HG03159 (cell line): ENCODE results near the gene ALOXE3.

ENCODE experiments used
- ATAC-seq: cut with Tn5 transposase; IDR thresholded peaks from one replicate; pipeline ENCODE4 v1.9.1; 2021; ENCODE audit warnings: mild to moderate bottlenecking, moderate library complexity; ENCODE audit not compliant: unreplicated experiment

Gene ALOXE3

DNA sequence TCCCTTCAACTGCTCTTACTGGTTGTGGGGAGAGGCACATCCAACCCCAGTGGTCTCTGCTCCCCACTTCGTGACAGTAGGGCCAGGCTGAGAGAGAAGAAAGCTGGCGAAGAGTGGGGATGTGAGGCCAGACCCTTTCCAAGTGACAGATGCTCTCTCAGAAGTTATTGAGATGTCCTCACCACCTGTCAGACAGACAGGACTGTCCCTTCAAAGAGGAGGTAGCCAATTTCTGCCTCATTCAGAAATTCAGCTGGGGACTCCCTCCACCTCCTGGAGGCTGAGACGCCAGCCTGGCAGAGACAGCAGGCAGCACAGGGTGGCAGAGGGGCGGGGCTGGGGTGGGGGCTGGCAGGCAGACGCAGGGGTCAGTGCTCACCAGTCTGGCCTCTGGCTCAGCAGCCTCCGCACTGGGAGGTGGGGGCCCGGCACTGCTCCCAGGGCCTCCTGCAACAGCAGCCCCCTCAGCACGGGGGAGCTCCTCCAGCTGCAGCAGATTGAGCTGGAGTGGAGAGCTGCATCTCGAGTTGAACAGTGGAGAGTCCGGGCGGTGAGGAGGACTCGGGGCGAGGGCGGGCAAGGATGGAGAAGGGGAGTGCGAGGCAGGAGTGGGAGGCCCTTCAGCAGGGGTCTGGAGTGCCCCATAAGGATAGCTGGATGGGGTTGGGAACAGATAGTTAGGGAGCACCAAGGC, 24.7 kb upstream of the ALOXE3 start:
- ATAC-seq: no peak

DNA sequence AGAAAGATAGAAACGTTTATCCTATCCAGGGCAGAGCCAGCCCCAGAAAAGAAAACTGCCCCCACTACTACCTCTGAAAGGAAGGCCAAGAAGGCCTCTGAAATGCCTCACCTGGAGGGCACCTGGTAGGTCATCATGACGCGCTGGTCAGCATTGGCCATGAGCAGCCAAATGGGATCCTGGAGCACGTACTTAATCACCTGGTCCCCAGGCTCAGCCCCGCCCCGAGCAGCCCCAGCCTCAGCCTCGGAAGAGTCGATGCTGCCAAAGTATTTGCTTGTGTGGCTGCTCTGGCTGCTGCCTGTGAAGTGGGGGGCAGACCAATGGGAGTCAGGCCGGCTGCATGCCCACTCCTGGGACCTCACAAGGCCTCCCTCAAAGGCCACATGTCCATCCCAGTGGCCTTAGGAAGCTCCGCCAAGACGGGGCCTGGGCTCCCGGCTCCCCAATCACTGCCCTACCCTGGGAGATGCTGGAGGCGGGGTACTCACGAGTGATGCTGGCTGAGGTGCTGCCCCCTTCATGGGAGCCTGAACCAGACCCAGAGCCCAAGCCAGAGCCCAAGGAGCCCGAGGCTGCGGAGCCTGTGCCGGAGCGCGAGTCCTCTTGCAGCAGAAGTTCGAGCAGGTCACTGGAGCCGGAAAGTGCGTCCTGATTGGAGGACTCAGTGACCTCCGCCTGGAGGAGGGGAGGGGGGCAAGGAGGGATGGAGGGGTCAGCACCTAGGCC, 24.0 kb upstream of the ALOXE3 start:
- no peak for ATAC-seq

DNA sequence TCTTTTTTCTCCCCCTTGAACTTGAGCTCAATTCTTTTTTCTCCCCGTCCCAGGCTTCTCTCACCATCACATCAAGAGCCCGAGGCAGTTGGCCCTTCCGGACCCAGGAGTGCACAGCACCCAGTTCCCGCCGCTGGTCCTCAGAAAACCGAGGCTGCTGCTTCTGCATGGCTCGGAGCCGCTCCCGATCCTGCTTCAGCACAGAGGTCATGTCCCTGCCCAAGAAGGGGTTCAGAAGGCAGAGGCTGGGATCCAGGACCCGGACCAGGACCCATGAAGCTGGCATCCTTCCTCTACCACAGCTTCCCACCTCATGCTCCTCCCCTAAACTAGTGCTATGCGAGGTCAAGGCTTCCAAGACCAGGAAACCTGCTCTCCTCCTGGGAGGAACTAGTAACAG, 23.4 kb upstream of the ALOXE3 start:
- no peak for ATAC-seq

- ATAC-seq: no peak
Measured at GRCh38 chr17:8141045-8141444, 22.7 kb upstream of the ALOXE3 start.

DNA sequence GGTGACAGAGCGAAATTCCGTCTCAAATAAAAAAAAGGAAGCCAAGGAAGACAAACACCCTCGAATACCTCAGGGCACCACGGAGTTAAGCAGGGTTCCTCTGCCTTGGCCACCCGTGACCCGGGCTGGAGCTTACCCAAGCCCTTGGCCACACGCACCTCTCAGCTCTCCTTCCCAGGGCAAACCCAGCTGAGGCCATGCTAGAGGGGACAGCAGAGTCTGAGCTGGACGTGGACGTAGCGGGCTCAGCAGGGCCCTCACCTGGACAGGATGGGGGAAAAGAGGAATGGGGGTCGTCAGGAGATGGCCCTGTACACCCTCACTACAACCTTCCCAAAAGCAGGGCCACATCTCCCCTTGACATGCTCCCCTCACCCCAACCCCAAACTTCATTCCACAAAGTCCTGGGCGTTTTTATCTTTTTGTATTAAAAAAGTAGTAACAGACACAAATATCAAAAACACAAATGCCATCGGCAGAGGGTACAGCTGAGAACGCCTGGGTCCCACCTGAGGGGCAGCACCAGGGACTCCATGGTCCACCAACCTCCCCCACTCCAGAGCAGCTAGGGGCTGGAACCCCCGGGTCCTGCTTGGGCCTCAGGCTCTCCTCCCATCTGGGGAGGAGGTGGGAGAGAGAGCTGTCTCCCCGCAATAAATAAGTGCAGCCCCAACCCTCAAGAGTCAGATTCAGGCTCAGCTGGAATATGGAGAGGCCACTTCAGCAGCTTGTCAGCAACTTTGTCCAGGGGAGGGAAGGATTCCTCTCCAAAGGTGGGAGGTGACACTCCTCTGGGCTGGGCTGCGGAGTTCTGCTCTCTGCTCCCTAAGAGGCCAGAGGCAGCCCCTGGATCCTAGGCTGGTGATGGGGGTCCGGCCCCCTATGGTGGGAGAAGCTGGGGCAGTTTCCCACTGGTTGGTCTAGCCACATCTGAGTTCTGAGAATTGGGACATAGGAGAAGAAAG, 22.0 kb upstream of the ALOXE3 start:
- no peak for ATAC-seq

DNA sequence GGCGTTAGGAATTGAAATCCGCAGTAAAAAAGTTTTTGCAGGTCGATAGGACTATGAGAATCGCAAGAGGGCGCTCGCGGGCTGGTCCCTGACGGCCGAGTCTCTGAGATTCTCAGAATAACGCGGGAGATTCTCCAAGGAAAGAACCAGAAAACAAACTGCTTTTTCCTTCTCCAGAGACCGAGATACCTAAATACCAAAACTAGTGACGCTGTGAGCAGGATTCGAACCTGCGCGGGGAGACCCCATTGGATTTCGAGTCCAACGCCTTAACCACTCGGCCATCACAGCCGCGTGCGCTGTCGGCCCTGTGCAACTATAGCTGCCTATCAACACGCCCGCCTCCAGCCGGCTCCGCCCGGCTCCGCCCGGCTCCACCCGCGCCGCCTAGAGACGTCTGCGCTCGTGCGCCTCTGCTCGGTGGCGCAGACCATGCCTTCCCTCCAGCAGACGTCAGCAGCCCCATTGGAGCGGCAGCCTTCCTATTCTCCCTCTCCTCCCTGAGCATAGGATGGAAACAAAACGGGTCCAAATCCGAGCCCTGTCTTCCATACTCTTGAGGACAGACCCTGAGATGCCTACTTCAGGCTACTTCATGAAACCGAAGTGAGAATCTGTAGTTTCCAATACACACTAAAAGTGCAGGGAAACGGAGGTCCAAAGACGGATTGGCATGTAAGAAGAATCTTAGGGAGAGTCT, 20.5 kb upstream of the ALOXE3 start:
- peak; percentile 74 for ATAC-seq

DNA sequence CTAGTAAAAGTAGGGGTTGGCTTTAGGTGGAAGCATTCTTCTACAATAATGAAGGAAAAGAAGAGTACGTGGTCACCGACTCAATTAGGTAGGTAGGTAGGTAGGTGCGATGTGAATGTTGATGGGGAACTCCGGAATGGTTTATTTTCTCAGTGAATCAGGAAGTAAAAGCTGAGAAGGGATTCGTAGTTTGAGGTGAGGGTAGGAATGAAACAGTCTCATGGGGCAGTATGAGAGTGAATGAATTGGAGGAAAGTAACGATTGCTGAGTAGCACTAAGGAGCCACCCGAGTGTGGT, 20.0 kb upstream of the ALOXE3 start:
- ATAC-seq: no peak

DNA sequence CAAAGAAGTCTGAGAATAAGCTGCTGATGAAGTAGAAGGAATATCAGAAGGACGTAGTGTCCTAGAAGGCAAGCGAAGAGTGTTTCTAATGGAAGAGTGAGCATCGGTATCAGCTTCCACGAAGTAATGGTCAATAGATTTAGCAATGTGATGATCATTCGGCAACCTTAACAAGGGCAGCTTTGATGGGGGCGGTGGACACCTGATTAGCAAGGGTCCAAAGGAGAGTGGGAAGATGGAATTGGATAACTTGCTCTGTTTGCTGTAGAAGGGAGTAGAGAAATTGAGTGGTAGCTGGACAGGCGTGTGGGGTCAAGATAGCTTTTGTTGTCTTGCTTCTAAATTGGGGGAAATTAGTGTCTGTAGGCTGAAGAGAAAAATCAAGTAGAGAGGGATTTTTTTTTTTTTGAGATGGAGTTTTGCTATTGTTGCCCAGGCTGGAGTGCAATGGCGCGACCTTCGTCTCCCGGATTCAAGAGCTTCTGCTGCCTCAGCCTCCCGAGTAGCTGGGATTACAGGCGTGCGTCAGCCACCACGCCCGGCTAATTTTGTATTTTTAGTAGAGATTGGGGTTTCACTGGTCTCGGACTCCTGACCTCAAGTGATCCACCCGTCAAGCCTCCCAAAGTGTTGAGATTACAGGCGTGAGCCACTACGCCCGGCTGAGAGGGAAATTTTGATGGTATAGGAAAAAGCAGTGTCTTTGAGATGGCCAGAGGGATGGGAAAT, 19.5 kb upstream of the ALOXE3 start:
- no peak for ATAC-seq

DNA sequence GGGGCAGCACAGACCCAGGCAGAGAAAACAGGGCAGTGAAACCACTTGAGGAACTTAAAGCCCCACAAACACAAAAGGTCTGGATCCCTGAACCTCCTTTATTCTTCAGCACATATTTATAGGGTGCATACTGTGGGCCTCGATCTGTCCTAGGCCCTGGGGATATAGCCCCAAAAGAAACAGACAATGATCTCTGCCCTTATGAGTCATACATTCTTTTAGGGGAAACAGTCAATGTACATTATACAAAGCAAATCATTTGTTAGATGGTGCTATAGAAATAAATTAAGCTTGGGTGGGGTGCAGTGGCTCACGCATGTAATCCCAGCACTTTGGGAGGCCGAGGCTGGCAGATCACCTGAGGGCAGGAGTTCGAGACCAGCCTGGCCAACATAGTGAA, 15.6 kb upstream of the ALOXE3 start:
- no peak for ATAC-seq

DNA sequence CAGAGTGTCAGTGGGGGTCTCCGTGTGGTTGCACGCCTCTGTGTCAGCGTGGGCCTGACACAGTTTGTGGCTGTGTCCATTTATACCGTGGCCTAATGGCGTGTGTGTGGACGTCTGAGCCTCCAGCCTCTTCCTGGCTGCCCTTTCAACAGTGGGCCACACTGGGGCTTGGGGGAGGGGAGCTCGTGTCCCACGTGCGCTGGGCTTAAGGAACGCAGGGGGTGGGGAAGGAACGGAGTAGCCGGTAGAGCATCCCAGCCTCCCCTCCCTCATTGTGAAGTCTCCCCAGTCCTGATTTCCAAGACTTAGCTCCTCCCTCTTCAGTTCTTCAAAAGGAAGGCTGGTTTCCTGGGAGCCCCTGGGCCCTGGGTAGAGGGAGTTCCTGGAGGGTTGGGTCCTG, 15.1 kb upstream of the ALOXE3 start:
- no peak for ATAC-seq

- ATAC-seq: no peak
Measured at GRCh38 chr17:8131844-8132441, 13.6 kb upstream of the ALOXE3 start.

DNA sequence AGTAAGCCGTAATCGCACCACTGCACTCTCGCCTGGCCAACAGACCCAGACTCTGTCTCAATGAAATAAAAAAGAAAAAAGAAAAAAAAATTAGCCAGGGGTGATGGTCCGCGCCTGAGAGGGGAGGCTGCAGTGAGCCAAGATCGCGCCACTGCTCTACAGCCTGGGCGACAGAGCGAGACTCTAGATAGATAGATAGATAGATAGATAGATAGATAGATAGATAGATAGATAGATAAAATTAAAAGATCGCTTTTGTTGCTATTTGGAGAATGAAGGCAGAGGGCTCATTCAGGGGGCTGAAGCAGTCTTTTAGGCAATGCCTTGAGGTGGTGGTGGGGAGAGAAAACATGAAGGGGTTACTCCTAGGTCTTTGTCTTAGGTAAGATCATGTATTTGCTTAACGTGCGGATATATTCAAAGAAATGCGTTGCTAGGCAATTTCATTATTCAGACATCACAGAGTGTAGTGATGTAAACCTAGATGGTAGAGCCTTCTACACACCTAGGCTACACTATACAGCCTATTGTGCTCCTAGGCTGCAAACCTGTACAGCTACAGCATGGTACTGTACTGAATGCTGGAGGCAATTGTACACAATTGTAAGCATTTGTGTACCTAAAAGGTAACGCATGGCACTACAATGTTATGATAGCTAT, 9.9 kb upstream of the ALOXE3 start:
- no peak for ATAC-seq

DNA sequence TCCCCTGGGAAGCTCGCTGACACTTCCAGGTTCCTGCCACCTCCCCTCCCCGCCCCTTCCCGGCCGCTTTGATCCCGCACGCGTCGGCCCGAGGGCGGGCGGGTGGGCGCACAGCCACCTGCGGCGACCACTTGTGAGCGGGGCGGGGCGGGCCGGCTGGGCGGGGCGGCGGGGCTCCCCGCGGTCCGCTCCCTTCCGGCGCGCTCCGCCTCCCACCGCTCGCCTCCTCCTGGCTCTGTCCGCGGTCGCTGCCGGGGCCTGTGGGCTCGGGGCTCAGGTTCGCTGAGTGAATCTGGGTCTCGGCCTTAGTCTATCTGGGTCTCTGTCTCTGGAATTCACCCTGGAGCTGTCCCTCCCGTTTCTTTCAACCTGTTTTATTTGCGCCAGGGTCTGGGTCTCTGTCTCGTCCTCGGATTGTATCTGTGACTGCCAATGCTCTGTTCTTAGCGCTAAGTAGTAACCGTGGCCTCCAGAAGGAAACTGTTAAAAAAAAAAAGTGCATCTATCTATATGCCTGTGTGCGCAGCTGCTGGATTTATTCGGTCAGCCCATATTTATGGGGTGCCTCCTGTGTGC, 8.3 kb upstream of the ALOXE3 start:
- no peak for ATAC-seq

GRCh38 chr17:8125947-8126490, 7.7 kb upstream of the ALOXE3 start:
- no peak for ATAC-seq

DNA sequence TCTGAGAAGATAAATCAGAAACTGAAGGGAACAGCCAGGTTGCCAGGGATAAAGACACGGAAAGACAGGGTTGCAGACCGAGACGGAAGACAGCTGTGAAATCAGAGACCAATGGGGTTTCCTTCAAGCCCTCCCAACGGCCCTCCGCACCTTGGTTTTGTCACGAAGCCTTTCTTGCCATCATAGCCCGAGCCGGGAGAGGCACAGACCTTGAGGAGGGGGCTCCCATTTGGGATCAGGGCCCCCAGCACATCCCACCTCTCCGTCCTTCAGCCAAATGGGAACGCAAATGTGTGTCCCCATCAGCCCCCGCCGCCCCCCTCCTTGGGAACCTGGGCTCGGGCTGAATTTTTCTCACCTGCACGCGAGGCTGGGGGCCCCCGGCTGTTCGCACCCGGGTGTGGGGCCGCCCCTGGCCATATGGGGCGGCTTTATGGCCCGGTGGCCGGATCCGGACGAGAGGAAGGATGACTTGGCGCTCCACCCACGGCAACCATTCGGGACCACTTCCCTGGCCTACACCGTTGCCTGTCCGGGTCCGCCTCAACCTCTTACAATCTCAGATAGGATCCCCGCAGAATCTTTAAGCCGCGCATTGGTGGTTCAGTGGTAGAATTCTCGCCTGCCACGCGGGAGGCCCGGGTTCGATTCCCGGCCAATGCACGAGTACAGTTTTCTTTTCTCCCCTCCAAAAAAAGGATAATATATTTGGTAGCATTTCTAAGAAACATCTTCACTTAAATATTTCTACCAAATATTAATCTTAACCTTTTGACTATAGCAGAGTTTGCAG, 7.0 kb upstream of the ALOXE3 start:
- ATAC-seq: no peak

DNA sequence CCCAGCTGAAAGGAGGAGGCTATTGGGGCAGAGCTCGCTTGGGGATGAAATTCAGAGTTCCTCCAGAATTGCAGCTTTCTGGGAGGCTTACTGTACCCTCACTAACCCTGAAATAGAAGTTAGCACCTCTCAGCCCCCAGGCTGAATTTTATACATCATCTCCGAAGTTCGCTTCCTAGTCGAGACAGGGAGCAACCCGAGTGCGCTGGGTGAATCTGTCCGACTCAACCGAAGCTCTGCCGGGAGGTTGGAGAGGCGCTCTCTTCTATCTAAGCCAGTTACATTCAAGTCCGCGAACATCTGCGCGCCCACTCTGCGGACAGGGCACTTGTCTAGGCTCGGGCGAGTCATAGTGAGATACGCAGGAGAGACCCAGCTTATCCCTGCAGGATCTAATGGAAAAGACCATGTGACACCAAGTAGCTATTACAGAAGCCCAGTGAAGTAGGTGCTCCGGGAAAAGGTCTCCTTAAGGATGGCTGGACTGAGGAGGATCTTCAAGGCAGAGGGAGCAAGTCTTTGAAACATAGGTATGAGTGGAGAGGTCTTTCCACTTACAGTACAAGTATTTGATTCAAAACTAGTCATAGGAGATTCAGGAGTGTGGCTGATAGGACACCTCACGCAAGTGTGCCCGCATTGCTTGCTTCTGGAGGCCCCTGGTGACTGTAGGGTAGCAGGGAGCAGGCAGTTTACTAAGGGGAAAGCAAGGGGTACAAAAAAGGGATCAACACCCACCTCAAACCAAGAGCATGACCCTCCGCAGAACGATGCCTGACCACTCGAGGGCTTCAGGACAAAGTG, 6.2 kb upstream of the ALOXE3 start:
- no peak for ATAC-seq

DNA sequence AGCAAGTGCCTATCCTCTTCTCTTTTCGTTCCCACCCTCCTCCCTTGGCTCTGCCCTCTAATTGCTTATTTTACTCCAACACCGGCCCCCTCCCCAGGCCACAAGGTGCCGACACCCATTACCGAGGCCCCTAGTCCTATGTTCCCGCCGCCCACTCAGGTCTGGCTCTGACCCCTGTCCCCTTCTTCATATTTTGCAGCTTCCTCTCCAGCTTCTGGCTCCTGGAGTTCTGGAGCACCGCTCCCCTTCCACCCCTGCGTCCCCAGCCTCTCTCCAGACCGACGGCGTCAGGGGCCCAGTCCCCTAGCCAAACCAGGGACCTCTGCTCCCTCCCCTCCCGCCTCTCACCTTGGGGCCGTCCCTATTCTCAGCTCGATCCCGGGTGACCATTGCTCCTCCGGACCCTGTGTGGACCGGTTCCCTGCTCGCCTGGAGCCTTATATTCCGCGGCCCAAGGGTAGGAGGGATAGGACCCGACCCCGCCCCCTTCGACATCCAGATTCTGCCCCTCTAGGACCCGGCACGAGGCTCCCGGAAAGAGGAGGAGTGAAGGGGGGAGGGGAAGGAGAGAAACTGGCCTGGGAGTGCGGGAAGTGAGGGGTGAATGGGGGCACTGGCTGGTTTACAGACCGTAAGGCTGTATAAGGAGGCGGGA, 5.5 kb upstream of the ALOXE3 start, which contains the start of gene HES7:
Gene HES7 (minus strand): TSS at position 412 of the 655 bp plus-strand sequence. CDS start 22 bp downstream, at position 390.
- ATAC-seq: no peak
